Karpas-422 (cell line): ENCODE results near the gene SGMS1. TPM values are rescaled to one million over a fixed set of nuclear protein-coding genes. Genes with fewer than 3 reads are reported as not detected.
"Not testable (repeated sequence)": the region's sequence is repeated elsewhere in the genome, so short reads cannot be mapped to it uniquely, and the experiment has no call there.

Experiments
- DNase-seq: peaks from one replicate; pipeline ENCODE4 v3.0.0-alpha.2; 2015
- H2AFZ ChIP-seq: fragments of 200-600 bp; sonication (generic); 2 replicates; pipeline ENCODE4 v1.6.1; 2014; ENCODE audit warnings: antibody characterized with exemption, low read length, mixed read lengths
- H3K27ac ChIP-seq: fragments of 200-600 bp; sonication (generic); 2 replicates; pipeline ENCODE4 v1.5.1; 2014; ENCODE audit warnings: mild to moderate bottlenecking, low read length, moderate library complexity
- H3K27me3 ChIP-seq: fragments of 200-600 bp; sonication (generic); 2 replicates; pipeline ENCODE4 v1.6.1; 2014; ENCODE audit warnings: low read length, mixed read lengths
- H3K36me3 ChIP-seq: fragments of 200-600 bp; sonication (generic); 2 replicates; pipeline ENCODE4 v1.6.1; 2014; ENCODE audit warnings: low read length, mixed read lengths; ENCODE audit not compliant: insufficient read depth
- H3K4me1 ChIP-seq: fragments of 200-600 bp; sonication (generic); 2 replicates; pipeline ENCODE4 v1.6.1; 2014; ENCODE audit warnings: mild to moderate bottlenecking, low read length, mixed read lengths
- H3K4me2 ChIP-seq: fragments of 200-600 bp; sonication (generic); 2 replicates; pipeline ENCODE4 v1.6.1; 2014; ENCODE audit warnings: low read length, low read depth, mild to moderate bottlenecking; ENCODE audit not compliant: poor library complexity, severe bottlenecking
- H3K4me3 ChIP-seq: fragments of 200-600 bp; sonication (generic); 2 replicates; pipeline ENCODE4 v1.5.1; 2014; ENCODE audit warnings: mild to moderate bottlenecking, antibody characterized with exemption, low read length, mixed read lengths
- H3K79me2 ChIP-seq: fragments of 200-600 bp; sonication (generic); 2 replicates; pipeline ENCODE4 v1.6.1; 2014; ENCODE audit warnings: mild to moderate bottlenecking, low read length, mixed read lengths
- H3K9ac ChIP-seq: fragments of 200-600 bp; sonication (generic); 2 replicates; pipeline ENCODE4 v1.6.0; 2014; ENCODE audit warnings: low read length
- H3K9me2 ChIP-seq: fragments of 200-600 bp; sonication (generic), shearing (Covaris generic); replicated peaks from 2 replicates; pipeline ENCODE4 v1.6.0; 2014; ENCODE audit warnings: mild to moderate bottlenecking, low read length, moderate library complexity; ENCODE audit not compliant: insufficient read depth
- H3K9me3 ChIP-seq: fragments of 300-700, 200-600 bp; sonication (generic); 2 replicates; pipeline ENCODE4 v1.6.1; 2014; ENCODE audit warnings: low read length, mixed read lengths
- H4K20me1 ChIP-seq: fragments of 200-600 bp; sonication (generic); 2 replicates; pipeline ENCODE4 v1.6.1; 2014; ENCODE audit warnings: mild to moderate bottlenecking, antibody characterized with exemption, low read length, low read depth; ENCODE audit not compliant: insufficient read depth
- total RNA-seq: library from RNA; depleted of rRNA; stranded (reverse); fragments of >200 nt; shearing (Covaris generic); gene quantifications from 2 replicates; pipeline ENCODE4 v1.2.3, GENCODE V29; 2014; ENCODE audit warnings: low replicate concordance

Gene SGMS1
- total RNA-seq, 1 experiment from 2014 or later, result 2.9 TPM

- DNase-seq, result no peak
- H3K4me2 ChIP-seq, result no peak overlapping the region
- no peak overlapping the region for H3K27ac ChIP-seq
- H3K4me3 ChIP-seq, result no peak overlapping the region
- H4K20me1 ChIP-seq, result peaks cover 11% of the 10 kb centered on the region
- H3K9me2 ChIP-seq, result no peaks in the 10 kb centered on the region
- no peaks in the 10 kb centered on the region for H3K79me2 ChIP-seq
- no peaks in the 10 kb centered on the region for H3K27me3 ChIP-seq
- no peak overlapping the region for H2AFZ ChIP-seq
- no peak overlapping the region for H3K9ac ChIP-seq
- H3K36me3 ChIP-seq, result no peaks in the 10 kb centered on the region
- no peaks in the 10 kb centered on the region for H3K9me3 ChIP-seq
- H3K4me1 ChIP-seq, result no peaks in the 10 kb centered on the region
Measured at GRCh38 chr10:50511492-50512213, 112.1 kb downstream of the SGMS1 start.

- Histone ChIP-seq H4K20me1 (peaks cover 14% of the 10 kb centered on the region), H2AFZ (no peak overlapping the region), H3K4me3 (no peak overlapping the region), H3K4me1 (no peaks in the 10 kb centered on the region), H3K36me3 (no peaks in the 10 kb centered on the region), H3K79me2 (no peaks in the 10 kb centered on the region), H3K9ac (no peak overlapping the region), H3K9me3 (no peaks in the 10 kb centered on the region), H3K27me3 (no peaks in the 10 kb centered on the region), H3K4me2 (no peak overlapping the region), H3K9me2 (no peaks in the 10 kb centered on the region), H3K27ac (no peak overlapping the region)
- DNase-seq, result no peak
Measured at GRCh38 chr10:50510517-50511473, 113.0 kb downstream of the SGMS1 start.

GRCh38 chr10:50508315-50509051 lies 115.3 kb downstream of the SGMS1 start:
- no peak overlapping the region for H3K9ac ChIP-seq
- no peak overlapping the region for H3K4me3 ChIP-seq
- H3K79me2 ChIP-seq, result no peaks in the 10 kb centered on the region
- H3K9me2 ChIP-seq, result no peaks in the 10 kb centered on the region
- no peak overlapping the region for H3K27ac ChIP-seq
- no peaks in the 10 kb centered on the region for H3K36me3 ChIP-seq
- no peaks in the 10 kb centered on the region for H3K27me3 ChIP-seq
- peaks cover 8% of the 10 kb centered on the region; the same call in 1 of the 2 replicates for H4K20me1 ChIP-seq
- no peaks in the 10 kb centered on the region for H3K4me1 ChIP-seq
- DNase-seq, result no peak
- H3K9me3 ChIP-seq, result no peaks in the 10 kb centered on the region
- no peak overlapping the region for H3K4me2 ChIP-seq
- no peak overlapping the region for H2AFZ ChIP-seq

GRCh38 chr10:50506861-50507573 lies 116.7 kb downstream of the SGMS1 start:
- Histone ChIP-seq H2AFZ (no peak overlapping the region), H3K4me3 (no peak overlapping the region), H4K20me1 (peaks cover 7% of the 10 kb centered on the region; the same call in 1 of the 2 replicates), H3K9me3 (no peaks in the 10 kb centered on the region), H3K9me2 (no peaks in the 10 kb centered on the region), H3K27ac (no peak overlapping the region), H3K36me3 (no peaks in the 10 kb centered on the region), H3K4me1 (no peaks in the 10 kb centered on the region), H3K9ac (no peak overlapping the region), H3K79me2 (no peaks in the 10 kb centered on the region), H3K27me3 (no peaks in the 10 kb centered on the region), H3K4me2 (no peak overlapping the region)
- no peak for DNase-seq

GRCh38 chr10:50504389-50504788 lies 119.4 kb downstream of the SGMS1 start:
- Histone ChIP-seq H3K27me3 (no peaks in the 10 kb centered on the region), H3K9ac (no peak overlapping the region), H3K4me1 (no peaks in the 10 kb centered on the region), H3K4me3 (no peak overlapping the region), H3K9me3 (no peaks in the 10 kb centered on the region), H3K9me2 (no peaks in the 10 kb centered on the region), H3K27ac (no peak overlapping the region), H3K36me3 (no peaks in the 10 kb centered on the region), H2AFZ (no peak overlapping the region), H4K20me1 (peaks cover 4% of the 10 kb centered on the region; the same call in 1 of the 2 replicates), H3K79me2 (no peaks in the 10 kb centered on the region), H3K4me2 (no peak overlapping the region)
- no peak for DNase-seq

- H4K20me1 ChIP-seq, result peaks cover 4% of the 10 kb centered on the region; the same call in 1 of the 2 replicates
- no peak overlapping the region for H3K27ac ChIP-seq
- H3K9ac ChIP-seq, result no peak overlapping the region
- no peaks in the 10 kb centered on the region for H3K36me3 ChIP-seq
- no peaks in the 10 kb centered on the region for H3K4me1 ChIP-seq
- H3K79me2 ChIP-seq, result no peaks in the 10 kb centered on the region
- DNase-seq, result no peak
- no peaks in the 10 kb centered on the region for H3K27me3 ChIP-seq
- H3K9me2 ChIP-seq, result no peaks in the 10 kb centered on the region
- H3K4me3 ChIP-seq, result no peak overlapping the region
- H3K4me2 ChIP-seq, result no peak overlapping the region
- no peak overlapping the region for H2AFZ ChIP-seq
- no peaks in the 10 kb centered on the region for H3K9me3 ChIP-seq
Measured at GRCh38 chr10:50503661-50504320, 120.0 kb downstream of the SGMS1 start.

- not testable (repeated sequence) for H3K9me2 ChIP-seq, H3K4me2 ChIP-seq, H3K4me3 ChIP-seq, H3K9ac ChIP-seq, H2AFZ ChIP-seq, H3K4me1 ChIP-seq, H4K20me1 ChIP-seq, H3K9me3 ChIP-seq, H3K36me3 ChIP-seq, H3K27ac ChIP-seq, H3K79me2 ChIP-seq, DNase-seq, H3K27me3 ChIP-seq
Measured at GRCh38 chr10:50503156-50503555, 120.6 kb downstream of the SGMS1 start.
